Left cardiac atrium (tissue), 4 donors: ENCODE results near the gene KAZN. TPM values are rescaled to one million over a fixed set of nuclear protein-coding genes. Genes with fewer than 3 reads are reported as not detected.

Experiments used
- ATAC-seq, 2 donors: fragments of 200-7000 bp; cut with Tn5 transposase; one replicate each; pipeline ENCODE4 v1.9.1; 2020; ENCODE audit warnings: mild to moderate bottlenecking in 2 of 2, moderate library complexity in 2 of 2
- DNase-seq: peaks from one replicate; pipeline ENCODE4 v3.0.0-alpha.2; 2020
- intact Hi-C, 2 donors: fragments of 100-400 bp; cut with DNase I; formaldehyde crosslinking; loops; one replicate each; pipeline versions ENCODE4 v1.14.1 to v1.15.1; 2022 to 2023
- total RNA-seq, 2 donors: library from RNA; stranded (reverse); fragmentation: NEBNext Ultra II Directional; extraction: Animal tissue kit (Norgen Biotek cat#: 25700); gene quantifications; one replicate each; pipeline ENCODE4 v1.2.1, GENCODE V29; 2021
- donor health status: DM: no; HTN: yes; CAD: no.
- donor health status: DM: no; HTN: yes; CAD: no; lungs with severe emphysema.
- donor health status: DM: yes; HTN: yes; CAD: no.
- donor health status: Dilated cardiomyopathy.

The KAZN gene
- total RNA-seq, 2 donors from 2014 or later: 12.6 to 15.7 TPM

DNA sequence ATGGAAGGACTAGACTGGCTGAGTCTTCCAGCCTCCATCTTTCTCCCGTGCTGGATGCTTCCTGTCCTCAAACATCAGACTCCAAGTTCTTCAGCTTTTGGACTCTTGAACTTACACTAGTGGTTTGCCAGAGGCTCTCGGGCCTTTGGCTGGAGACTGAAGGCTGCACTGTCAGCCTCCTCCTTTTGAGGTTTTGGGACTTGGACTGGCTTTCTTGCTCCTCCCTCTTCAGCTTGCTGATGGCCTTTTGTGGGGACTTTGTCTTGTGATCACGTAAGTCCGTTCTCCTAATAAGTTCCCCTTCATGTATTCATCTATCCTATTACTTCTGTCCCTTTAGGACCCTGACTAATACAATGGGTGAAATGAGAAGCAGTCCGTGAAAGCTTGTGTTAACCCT lies 196.4 kb downstream of the KAZN start:
- intact Hi-C loops: no loop called here
- no peak for DNase-seq
- ATAC-seq: no peak

GRCh38 chr1:14795589-14795988 lies 197.1 kb downstream of the KAZN start:
- ATAC-seq (no peak), DNase-seq (no peak)
- intact Hi-C loops: no loop called here

DNA sequence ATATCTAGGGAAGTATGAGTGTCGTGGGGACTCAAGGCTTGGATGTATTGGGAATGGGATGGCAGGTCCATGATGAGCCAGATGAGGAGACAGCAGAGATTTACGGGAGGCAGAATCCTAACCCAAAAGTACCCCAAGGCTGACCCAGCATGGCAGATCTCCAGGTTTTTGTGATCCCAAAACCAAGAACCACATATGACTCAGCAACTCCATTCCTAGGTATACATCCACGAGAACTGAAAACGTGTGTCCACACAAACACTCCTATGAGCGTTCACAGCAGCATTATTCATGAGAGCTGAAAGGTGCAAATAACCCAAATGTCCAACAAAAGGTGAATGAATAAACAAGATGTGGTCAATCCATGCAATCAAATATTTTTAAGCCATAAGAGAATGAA lies 201.5 kb downstream of the KAZN start:
- DNase-seq (no peak), ATAC-seq (no peak)
- intact Hi-C loops: no loop called here

DNA sequence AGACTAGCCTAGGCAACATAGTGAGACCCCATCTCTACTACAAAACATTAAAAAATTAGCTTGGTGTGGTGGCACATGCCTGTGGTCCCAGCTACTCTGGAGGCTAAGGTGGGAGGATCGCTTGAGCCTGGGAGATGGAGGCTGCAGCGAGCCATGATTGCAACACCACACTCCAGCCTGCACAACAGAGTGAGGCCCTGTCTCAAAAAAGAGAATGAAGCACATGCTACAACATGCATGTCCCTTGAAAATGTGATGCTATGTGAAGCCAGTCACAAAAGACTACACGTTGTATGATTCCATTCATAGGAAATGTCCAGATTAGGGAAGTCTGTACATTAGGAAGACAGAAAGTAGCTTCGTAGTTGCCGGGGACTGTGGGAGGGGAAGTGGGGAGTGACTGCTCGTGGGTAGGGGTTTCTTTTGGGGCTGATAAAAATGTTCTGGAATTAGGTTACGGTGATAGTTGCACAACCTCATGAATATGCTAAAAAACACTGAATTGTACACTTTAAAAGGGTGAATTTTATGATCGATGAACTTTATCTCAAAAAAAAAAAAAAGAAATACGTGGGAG lies 202.1 kb downstream of the KAZN start:
- ATAC-seq (no peak), DNase-seq (no peak)
- intact Hi-C loops: no loop called here

DNA sequence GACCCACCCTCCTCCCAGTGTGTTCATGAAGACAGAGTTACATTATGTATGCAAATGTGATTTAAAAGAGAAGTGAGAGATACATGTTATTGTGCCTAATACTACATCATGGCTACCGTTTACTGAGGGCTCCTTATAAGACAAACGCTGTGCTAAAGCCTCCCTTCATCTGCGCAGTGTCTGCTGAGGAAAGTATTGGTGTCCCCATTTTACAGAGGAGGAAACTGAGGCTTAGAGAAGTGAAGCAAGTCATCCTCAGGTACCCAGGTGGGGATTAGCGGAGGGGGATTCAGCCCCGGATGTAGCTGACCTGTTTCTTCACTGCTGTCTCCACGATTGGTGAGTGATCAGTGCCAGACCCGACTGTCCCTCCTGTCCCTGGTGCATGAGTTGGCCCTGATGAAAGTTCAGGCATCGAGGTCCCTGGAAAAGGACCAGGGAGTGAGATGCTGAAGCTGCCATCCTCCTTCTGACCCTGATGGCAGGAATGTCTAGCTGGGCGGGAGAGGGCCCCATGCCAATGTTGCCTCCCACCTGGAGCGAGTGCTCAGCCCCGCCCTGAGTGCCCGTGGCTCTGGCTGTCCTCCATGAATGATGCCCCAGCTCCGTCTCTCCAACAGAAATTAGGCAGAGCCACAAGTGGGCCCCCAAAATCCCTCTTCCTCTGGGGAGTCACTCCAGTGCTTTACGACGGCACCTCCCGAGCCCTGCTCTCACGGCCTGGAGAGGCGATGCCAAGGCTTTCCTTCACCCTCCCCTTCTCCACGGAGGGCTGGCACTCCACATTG lies 204.7 kb downstream of the KAZN start:
- DNase-seq (no peak), ATAC-seq (no peak)
- intact Hi-C loops: no loop called here

GRCh38 chr1:14804626-14805025 lies 206.1 kb downstream of the KAZN start:
- ATAC-seq (no peak), DNase-seq (no peak)
- intact Hi-C loops: no loop called here

- no peak for DNase-seq
- no peak for ATAC-seq
- intact Hi-C loops: no loop called here
These were observed 208.3 kb downstream of the KAZN start for GRCh38 chr1:14806772-14807171.

DNA sequence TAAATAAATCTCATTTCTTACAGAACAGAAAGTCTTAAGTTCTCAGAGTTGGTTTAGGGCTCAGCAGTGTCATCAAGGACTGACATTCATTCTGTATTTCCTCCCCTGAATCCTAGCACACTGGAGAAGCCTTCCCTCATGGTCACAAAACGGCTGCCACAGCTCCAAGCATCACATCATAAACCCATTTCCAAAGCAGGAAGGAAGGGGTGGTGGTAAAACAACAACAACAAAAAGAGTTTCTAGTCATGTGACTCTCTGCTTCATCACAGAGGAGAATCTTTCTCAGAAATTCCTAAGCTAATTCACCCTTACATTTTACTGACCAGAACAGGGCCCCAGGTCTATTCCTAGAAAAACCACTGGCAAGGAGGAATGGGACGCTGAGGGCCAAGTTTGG lies 210.3 kb downstream of the KAZN start:
- ATAC-seq (no peak), DNase-seq (no peak)
- intact Hi-C loops: no loop called here

- ATAC-seq (no peak), DNase-seq (no peak)
- intact Hi-C loops: no loop called here
These were observed 210.9 kb downstream of the KAZN start for GRCh38 chr1:14809191-14809981.

DNA sequence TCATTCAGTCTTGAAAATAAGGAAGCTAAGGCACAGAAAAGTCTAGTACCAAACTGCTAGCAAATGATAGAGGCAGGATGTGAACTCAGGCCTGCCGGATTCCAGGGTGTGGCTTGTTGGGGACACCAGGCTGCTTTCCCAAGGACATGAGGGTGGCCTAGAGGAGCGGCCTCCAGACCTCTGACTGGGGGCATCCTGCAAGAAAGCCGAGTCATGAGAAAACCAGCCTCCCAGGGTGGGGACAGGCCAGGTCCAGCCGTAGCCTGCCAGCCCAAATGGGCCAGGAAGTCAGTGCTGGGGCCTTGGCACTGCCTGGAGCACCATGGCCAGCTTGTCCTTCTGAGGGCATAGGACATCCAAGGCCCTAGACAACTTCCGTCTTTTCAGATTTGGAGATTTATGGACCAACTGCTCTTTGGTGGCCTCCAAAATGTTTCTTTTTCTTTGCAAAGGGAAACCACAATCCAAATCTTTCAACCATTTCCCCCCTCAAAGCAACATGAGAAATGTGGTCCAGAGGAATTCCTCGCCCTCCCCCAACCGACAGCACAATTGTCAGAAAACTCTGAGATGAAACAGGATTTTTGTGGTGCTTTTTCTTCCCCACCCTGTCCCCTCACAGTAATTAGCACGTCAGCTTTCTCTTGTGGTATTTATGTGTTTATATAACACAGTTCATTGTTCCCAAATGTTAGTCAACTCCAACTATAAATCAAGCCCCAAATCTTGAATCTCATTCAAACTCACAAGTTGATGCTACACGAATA lies 212.3 kb downstream of the KAZN start:
- no peak for ATAC-seq
- DNase-seq: no peak
- intact Hi-C loops: no loop called here

DNA sequence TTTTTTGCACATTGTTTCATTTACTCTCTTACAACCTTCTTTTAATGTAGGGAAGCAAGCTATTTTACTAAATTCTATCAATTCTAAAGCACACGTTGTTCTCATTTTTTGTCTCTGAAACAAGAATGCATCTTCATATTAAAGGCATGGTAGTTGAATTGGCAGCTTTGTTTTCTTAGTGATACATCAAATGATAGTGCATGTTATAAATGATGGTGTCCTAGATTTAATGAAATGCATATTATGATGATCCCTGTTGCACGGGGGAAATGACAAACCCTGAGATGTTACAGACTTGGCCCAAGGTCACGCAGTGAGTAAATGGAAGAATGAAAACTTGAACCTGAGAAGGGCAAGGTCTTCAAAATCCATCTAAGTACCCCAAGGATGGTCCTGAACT lies 213.1 kb downstream of the KAZN start:
- intact Hi-C loops: no loop called here
- DNase-seq (no peak), ATAC-seq (no peak)

- intact Hi-C loops: no loop called here
- ATAC-seq (no peak), DNase-seq (no peak)
These were observed 213.7 kb downstream of the KAZN start for GRCh38 chr1:14812189-14812588.

DNA sequence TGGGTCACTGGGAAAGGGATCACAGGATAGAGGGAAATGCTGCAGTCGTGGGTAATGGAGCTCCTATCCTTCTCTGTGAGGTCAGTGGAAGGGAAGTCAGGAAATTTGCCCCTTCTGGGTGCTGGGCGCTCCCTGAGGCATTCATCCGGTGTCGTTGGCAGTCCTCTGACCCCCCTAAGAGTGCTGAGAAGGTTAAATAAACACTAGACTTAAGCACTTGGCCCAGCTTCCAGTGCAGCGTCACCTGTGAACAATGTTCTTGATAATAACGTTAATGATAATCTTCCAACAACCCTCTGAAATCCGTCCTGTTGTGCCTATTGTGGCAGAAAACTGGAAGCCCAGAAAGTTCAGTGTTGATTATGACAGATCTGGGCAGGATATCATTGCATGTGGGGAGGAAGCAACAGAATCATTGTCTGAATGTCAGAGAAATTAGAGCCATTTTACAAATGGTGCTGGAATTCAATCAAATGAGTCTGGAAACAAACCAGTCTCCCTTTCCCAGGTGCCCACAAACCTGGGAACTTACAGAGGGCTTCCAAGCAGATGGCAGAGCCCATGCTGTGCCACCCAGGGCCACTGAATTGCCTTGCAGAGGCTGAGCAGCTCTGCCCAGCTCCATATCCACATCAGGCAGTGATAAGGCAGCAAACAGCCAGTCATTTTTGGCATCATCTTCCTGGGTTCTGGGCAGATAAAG lies 216.8 kb downstream of the KAZN start:
- peak in 1 of 2 donors; percentile 50 for ATAC-seq
- DNase-seq: peak; percentile 29
- intact Hi-C loops: no loop called here

DNA sequence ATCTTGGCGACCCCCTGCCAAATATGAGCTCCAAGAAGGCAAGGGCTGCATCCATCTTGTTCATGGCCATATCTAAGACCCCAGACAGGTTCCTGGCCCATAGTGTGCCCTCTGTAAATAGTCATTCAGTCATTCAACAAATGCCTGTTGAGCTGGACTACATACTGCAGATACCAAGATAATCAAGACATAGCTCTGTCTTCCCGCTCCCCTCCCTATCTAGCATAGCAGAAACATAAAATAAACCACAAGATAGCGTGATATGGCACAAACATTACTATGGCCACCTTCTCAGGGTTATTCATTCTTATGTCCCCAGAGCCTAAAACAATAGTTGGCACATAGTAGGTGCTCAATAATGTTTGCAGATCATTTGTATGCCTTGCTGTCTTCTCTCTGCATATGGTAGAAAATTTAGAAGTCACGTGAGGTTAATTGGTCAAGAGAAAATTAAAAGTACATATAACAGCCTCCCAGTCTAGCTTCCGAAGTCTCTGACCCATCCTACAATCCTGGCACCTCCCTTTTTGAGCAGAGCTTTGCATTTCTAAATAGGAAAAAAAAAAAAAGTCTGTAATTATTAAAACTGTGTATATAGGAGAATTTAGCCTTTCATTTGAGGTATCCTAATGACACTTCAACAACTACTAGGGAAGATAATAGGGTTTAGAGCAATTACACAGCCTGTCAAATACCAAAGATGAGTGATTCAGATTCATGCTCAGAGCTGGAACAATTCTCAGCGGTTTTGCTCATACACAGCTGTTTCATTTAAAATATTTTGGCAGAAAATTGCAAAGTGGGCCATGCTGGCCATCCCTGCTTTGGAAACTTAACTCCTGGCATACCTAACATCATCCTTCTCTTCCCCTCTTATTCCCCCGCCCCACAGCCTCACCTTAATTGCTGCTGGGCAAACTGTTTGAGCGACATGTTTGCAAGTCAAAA lies 219.0 kb downstream of the KAZN start:
- ATAC-seq (no peak), DNase-seq (no peak)
- intact Hi-C loops: no loop called here

GRCh38 chr1:14820295-14821085 lies 222.0 kb downstream of the KAZN start:
- intact Hi-C loops: no loop called here
- ATAC-seq (no peak), DNase-seq (no peak)

GRCh38 chr1:14822493-14822892 lies 224.0 kb downstream of the KAZN start:
- DNase-seq (no peak), ATAC-seq (no peak)
- intact Hi-C loops: no loop called here

DNA sequence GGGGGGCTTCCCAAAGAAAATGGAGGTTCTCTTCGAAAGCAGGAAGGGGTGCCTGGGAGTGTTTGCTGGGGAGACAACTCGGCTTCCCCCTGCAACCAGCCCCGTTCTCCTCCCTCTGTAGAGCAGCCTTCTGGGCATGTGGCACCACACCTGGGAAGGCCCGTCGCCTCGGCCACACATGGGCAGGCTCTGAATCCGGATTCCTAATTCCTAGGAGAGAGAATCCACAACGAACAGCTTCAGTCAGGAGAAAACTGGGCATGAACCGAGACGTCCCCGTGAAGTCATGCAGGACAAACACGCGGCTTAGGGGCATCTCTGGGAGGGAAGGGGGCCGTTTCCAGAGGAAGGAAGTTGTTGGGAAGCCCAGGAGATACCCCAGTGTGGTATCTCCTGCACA lies 224.5 kb downstream of the KAZN start:
- ATAC-seq: no peak
- no peak for DNase-seq
- intact Hi-C loops: no loop called here
